OCI-LY7 (cell line): ENCODE measurements around the gene IL12B. TPM values are rescaled to one million over a fixed set of nuclear protein-coding genes. Genes with fewer than 3 reads are reported as not detected.
"Not testable (repeated sequence)": the region's sequence is repeated elsewhere in the genome, so short reads cannot be mapped to it uniquely, and the experiment has no call there.

Experiments used
- BruUV-seq: library from RNA; stranded (reverse); fragments of 400-500 nt; replicated peaks from 2 replicates; lab custom pipeline; 2021; lab: Mats Ljungman, UMichigan
- CTCF ChIA-PET: fragments of 300-600 bp; sonication (Branson Sonifier 250); formaldehyde crosslinking; loops from one replicate; lab custom pipeline; 2022; ENCODE audit warnings: antibody characterized with exemption; ENCODE audit not compliant: unreplicated experiment; lab: Charles Lee
- POLR2A ChIA-PET: fragments of 300-600 bp; sonication (Branson Sonifier 250); formaldehyde crosslinking; loops from one replicate; lab custom pipeline; 2022; ENCODE audit warnings: antibody characterized with exemption; lab: Charles Lee
- DNase-seq: peaks from one replicate; pipeline ENCODE4 v3.0.0-alpha.2; 2015; ENCODE audit warnings: low spot score
- H2AFZ ChIP-seq: fragments of 200-600 bp; sonication (generic), shearing (Covaris generic); 2 replicates; pipeline ENCODE4 v1.6.1; 2014; ENCODE audit warnings: mild to moderate bottlenecking, antibody characterized with exemption, low read length, moderate library complexity
- H3K27ac ChIP-seq: fragments of 200-600 bp; sonication (generic); 2 replicates; pipeline ENCODE4 v1.5.1; 2014; ENCODE audit warnings: mixed run types, low read depth, mild to moderate bottlenecking, moderate library complexity, low read length, inconsistent platforms; ENCODE audit not compliant: poor library complexity, severe bottlenecking
- H3K36me3 ChIP-seq: fragments of 200-600 bp; sonication (generic); 2 replicates; pipeline ENCODE4 v1.6.1; 2014; ENCODE audit warnings: mild to moderate bottlenecking, antibody characterized with exemption, low read length, moderate library complexity, mixed read lengths; ENCODE audit not compliant: insufficient read depth
- H3K4me1 ChIP-seq: fragments of 200-600 bp; sonication (generic); 2 replicates; pipeline ENCODE4 v1.5.1; 2014; ENCODE audit warnings: mild to moderate bottlenecking, low read length; ENCODE audit not compliant: insufficient read depth, poor library complexity, severe bottlenecking
- H3K4me2 ChIP-seq: fragments of 200-600 bp; sonication (generic); 2 replicates; pipeline ENCODE4 v1.6.1; 2014; ENCODE audit warnings: mild to moderate bottlenecking, low read length
- H3K4me3 ChIP-seq: fragments of 200-600 bp; sonication (generic); 2 replicates; pipeline ENCODE4 v1.5.1; 2014; ENCODE audit warnings: mild to moderate bottlenecking, low read depth, low read length; ENCODE audit not compliant: poor library complexity, severe bottlenecking
- H3K79me2 ChIP-seq: fragments of 200-600 bp; sonication (generic); 2 replicates; pipeline ENCODE4 v1.6.1; 2016; ENCODE audit warnings: low read depth, mild to moderate bottlenecking, low read length, moderate library complexity, mixed read lengths; ENCODE audit not compliant: insufficient read depth
- H3K9me2 ChIP-seq: fragments of 200-600 bp; sonication (generic); 2 replicates; pipeline ENCODE4 v1.6.1; 2016; ENCODE audit warnings: mild to moderate bottlenecking, low read length, mixed read lengths; ENCODE audit not compliant: insufficient read depth
- H3K9me3 ChIP-seq: fragments of 200-600 bp; sonication (generic); 2 replicates; pipeline ENCODE4 v1.6.1; 2014; ENCODE audit warnings: mild to moderate bottlenecking, mixed run types, low read length, mixed read lengths
- H4K20me1 ChIP-seq: fragments of 200-600 bp; sonication (generic); 2 replicates; pipeline ENCODE4 v1.6.1; 2014; ENCODE audit warnings: mild to moderate bottlenecking, antibody characterized with exemption, low read length, moderate library complexity, mixed read lengths; ENCODE audit not compliant: insufficient read depth
- EZH2phosphoT487 ChIP-seq: fragments of 200-600 bp; sonication (generic); IDR thresholded peaks from 2 replicates; pipeline ENCODE4 v1.6.1; 2018; ENCODE audit warnings: low read depth, borderline replicate concordance, mild to moderate bottlenecking, mixed run types, antibody characterized with exemption, low read length, moderate library complexity, mixed read lengths
- intact Hi-C: fragments of 100-400 bp; cut with micrococcal nuclease; formaldehyde crosslinking; loops from one replicate; pipeline ENCODE4 v1.10.0; 2022; ENCODE audit not compliant: unreplicated experiment
- total RNA-seq, 2 experiments: library from RNA; depleted of rRNA in 1 of 2; stranded (reverse); fragments of >200 nt in 1 of 2; shearing (Covaris generic) in 1 of 2; gene quantifications; 2 replicates each; pipeline ENCODE4 v1.2.3, GENCODE V29; 2014 to 2022
- TF ChIP-seq, protein P1 (sequence below): fragments of 200-600 bp; sonication (generic); conservative IDR thresholded peaks from 2 replicates; pipeline ENCODE4 v1.5.1; 2014; ENCODE audit warnings: mild to moderate bottlenecking, antibody characterized with exemption, low read length, moderate library complexity, mixed read lengths

IL12B gene
- total RNA-seq, 2 experiments from 2014 or later = not detected

DNA sequence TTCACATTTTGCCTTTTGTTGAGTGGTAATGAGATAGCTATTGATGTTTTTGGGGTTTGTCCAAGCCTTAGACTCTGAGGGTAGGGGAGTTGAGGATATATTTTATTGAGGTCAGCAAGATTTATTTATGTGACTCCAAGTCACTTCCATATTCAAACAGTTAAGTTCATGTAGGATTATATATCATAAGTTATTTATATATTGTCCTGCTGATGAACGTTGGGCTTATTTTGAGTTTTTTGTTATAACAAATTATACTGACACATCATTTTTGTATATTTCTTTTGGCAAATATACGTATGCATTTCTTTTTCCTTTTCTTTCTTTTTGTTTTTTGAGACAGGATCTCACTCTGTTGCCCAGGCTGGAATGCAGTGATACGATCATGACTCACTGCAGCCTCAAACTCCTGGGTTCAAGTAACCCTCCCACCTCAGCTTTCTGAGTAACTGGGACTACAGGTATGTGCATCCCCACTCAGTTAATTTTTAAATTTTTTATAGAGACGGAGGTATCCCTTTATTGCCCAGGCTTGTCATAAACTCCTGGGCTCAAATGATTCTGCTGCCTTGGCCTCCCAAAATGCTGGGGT is 23.5 kb upstream of the IL12B start:
- POLR2A ChIA-PET = interaction anchor here (1.0 to 2.1 kb wide), 2 partner anchors 9 to 15 kb away, joined by 3 to 10 read pairs; no protein-coding TSS in a partner anchor
- TF ChIP-seq, protein P1, sequence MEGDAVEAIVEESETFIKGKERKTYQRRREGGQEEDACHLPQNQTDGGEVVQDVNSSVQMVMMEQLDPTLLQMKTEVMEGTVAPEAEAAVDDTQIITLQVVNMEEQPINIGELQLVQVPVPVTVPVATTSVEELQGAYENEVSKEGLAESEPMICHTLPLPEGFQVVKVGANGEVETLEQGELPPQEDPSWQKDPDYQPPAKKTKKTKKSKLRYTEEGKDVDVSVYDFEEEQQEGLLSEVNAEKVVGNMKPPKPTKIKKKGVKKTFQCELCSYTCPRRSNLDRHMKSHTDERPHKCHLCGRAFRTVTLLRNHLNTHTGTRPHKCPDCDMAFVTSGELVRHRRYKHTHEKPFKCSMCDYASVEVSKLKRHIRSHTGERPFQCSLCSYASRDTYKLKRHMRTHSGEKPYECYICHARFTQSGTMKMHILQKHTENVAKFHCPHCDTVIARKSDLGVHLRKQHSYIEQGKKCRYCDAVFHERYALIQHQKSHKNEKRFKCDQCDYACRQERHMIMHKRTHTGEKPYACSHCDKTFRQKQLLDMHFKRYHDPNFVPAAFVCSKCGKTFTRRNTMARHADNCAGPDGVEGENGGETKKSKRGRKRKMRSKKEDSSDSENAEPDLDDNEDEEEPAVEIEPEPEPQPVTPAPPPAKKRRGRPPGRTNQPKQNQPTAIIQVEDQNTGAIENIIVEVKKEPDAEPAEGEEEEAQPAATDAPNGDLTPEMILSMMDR = no peak
- TF ChIP-seq EZH2phosphoT487 = no peak
- intact Hi-C loops = no loop called here
- no peaks in the 10 kb centered on the region for H4K20me1 ChIP-seq
- DNase-seq = no peak
- no TSS peak for BruUV-seq
- no peaks in the 10 kb centered on the region for H3K36me3 ChIP-seq
- no peak overlapping the region for H2AFZ ChIP-seq
- no peak overlapping the region for H3K4me3 ChIP-seq
- H3K79me2 ChIP-seq = no peaks in the 10 kb centered on the region
- no peak overlapping the region for H3K27ac ChIP-seq
- H3K4me1 ChIP-seq = peaks cover 13% of the 10 kb centered on the region
- no peaks in the 10 kb centered on the region for H3K9me3 ChIP-seq
- no peaks in the 10 kb centered on the region for H3K9me2 ChIP-seq
- CTCF ChIA-PET = no interaction called here
- no peak overlapping the region for H3K4me2 ChIP-seq

DNA sequence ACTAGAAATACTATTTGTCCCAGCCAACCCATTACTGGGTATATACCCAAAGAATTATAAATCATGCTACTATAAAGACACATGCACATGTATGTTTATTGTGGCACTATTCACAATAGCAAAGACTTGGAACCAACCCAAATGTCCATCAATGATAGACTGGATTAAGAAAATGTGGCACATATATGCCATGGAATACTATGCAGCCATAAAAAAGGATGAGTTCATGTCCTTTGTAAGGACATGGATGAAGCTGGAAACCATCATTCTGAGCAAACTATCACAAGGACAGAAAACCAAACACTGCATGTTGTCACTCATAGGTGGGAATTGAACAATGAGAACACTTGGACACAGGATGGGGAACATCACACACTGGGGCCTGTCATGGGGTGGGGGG is 20.4 kb upstream of the IL12B start:
- BruUV-seq, H3K27ac ChIP-seq, H4K20me1 ChIP-seq, H3K36me3 ChIP-seq, H3K79me2 ChIP-seq, H3K4me2 ChIP-seq, H2AFZ ChIP-seq, H3K4me3 ChIP-seq, H3K9me2 ChIP-seq, CTCF ChIA-PET, DNase-seq, H3K9me3 ChIP-seq, intact Hi-C loops: not testable (repeated sequence)
- H3K4me1 ChIP-seq = peaks cover 13% of the 10 kb centered on the region
- POLR2A ChIA-PET = interaction anchor here (1.0 kb wide), 1 partner anchor 9 kb away, joined by 3 read pairs; no protein-coding TSS in a partner anchor

GRCh38 chr5:159350216-159350615 is 19.9 kb upstream of the IL12B start:
- H3K4me2 ChIP-seq = peak overlapping the region; percentile 34
- POLR2A ChIA-PET = interaction anchor here (0.6 to 1.0 kb wide), 3 partner anchors 9 to 62 kb away, joined by 3 to 5 read pairs (median 3); no protein-coding TSS in a partner anchor
- H3K79me2 ChIP-seq, H3K36me3 ChIP-seq, BruUV-seq, CTCF ChIA-PET, H3K9me3 ChIP-seq, intact Hi-C loops, H2AFZ ChIP-seq, H3K9me2 ChIP-seq, H3K4me3 ChIP-seq, H4K20me1 ChIP-seq: not testable (repeated sequence)
- peak; percentile 53 for DNase-seq
- H3K4me1 ChIP-seq = peaks cover 13% of the 10 kb centered on the region
- peak overlapping the region; percentile 64 for H3K27ac ChIP-seq
